Activated T-cell treated with anti-CD3 and anti-CD28 coated beads for 48 hours (primary cell): ENCODE data around the gene BCAR3.
"Not testable (repeated sequence)": the region's sequence is repeated elsewhere in the genome, so short reads cannot be mapped to it uniquely, and the experiment has no call there.

Source experiments
- DNase-seq: peaks from one replicate; pipeline ENCODE4 v3.0.0-alpha.2; 2020; ENCODE audit warnings: low read depth

BCAR3 gene

DNA sequence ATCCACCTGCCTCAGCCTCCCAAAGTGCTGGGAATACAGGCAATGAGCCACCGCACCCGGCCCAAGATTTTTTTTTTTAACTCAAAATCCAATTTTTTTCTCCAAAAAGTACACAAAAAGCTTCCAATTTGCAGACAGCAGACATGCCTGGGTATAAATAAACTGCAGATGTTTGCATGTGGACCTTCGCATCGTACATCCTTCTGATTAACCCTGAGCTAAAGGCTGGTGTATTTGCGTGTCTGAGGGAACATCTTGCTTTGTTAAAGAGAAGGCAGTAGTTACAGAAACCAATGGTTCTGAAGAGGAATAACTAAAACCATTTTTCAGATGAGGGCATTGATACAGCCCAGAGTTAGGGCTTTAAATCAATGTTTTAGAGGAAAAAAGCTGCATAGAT, 12.7 kb downstream of the BCAR3 start:
- DNase-seq: no peak

DNA sequence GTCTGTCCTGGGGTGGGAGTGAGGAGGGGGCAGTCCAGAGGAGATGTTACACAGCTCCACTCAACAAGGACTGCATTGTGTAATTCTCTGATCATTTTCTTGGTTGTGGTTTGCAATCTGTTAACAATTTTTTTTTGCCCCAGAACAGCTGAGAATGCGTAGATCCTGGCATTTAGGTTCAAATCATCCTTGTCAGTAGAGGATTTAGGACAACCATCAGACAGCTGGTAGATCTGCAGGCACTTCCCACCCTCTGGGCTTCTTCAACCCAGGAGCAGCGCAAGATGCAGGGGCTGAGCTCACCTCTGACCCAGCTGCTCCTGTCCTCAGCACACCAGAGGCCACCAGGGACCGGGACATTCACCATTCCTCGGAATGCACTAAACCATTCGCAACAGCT, 13.5 kb downstream of the BCAR3 start:
- no peak for DNase-seq

DNA sequence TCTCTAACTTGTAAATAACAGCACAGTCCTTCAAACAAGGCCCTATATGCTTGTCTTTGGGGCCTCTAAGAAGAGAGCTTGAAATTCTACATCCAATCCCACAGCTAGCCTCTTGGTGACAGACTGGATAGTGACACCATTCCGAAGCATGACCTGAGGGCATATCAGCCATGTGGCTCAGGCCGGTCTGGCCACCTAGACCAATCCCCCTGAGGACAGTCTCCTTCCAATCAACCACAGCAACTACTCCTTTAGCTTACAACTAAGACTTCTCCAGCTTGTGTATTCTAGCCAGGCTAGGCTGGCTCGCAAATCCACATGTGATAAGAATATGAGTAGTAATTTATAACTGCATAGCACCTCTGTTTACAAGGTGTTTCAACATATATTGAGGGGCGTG, 14.0 kb downstream of the BCAR3 start:
- DNase-seq: no peak

DNA sequence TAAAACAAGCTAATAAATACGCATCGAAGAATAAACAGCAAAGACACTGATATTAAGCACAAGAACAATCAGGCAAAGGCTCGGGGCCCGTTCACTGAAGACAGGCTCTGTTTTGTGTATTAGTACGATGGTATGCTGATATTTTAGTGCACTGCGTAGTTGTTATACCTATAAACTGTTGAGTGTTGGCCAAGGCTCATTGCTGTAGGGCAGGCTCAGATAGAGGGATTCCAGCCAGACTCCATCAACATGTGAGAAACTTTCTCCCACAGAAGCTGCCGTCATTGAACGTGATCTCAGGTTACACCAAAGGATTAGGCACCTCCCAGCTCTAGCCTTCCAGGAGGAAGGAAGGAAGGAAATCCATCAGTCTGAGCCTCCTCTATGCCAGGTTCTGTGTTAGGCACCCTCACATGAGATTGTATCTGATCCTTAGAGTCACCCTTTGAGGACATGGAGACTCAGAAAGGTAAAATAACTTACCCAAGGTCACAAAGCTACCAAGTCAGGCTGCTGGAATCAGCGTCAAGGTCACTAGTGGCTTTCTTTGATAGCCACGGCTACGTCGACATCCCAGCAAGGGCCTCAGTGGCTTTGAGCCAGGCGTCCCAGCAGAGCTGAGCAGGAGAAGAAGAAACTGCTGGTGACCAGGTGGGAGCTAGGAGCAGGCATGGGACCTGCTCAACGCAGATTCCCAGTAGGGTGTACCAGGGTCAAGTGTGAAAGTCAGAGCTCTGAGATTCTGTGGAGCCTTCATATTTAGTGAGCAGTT, 14.8 kb downstream of the BCAR3 start:
- DNase-seq: no peak

DNA sequence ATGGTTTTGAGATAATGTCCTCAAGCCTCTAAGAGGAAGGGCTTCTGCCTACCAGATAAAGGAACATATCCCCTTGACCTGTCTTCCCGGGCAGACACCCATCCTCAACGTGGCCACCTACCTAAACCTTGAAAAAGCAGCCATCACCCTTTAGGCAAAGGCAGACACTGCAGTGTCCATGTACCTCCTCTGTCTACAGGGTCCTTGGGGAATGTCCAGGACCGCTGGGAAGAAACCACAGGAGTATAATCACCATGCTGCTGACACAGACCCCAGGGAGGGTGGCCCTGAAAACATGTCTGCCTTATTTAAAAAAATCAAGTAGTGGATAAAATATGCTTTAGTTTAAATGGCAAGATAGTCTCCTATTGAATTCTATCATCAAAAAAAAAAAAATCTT, 16.6 kb downstream of the BCAR3 start:
- no peak for DNase-seq

DNA sequence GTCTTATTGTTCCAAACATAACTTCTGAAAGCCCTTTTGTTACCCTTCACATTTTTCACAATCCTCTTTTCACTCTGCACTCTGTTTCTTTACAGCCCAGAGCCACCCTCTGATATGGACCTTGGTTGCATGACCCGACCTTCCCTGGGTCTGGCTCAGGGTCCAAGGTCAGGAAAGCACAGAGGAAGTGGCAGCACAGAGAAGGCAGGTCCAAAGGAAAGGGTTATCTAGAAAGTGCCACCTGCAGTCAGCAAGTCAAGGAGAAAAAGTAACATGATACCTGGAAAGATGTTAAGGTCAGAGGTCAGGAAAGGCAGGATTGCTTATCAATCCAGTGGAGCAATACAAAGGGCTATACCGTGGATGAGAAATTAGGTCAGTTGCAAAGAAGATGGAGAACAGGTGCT, 18.4 kb downstream of the BCAR3 start:
- no peak for DNase-seq

DNA sequence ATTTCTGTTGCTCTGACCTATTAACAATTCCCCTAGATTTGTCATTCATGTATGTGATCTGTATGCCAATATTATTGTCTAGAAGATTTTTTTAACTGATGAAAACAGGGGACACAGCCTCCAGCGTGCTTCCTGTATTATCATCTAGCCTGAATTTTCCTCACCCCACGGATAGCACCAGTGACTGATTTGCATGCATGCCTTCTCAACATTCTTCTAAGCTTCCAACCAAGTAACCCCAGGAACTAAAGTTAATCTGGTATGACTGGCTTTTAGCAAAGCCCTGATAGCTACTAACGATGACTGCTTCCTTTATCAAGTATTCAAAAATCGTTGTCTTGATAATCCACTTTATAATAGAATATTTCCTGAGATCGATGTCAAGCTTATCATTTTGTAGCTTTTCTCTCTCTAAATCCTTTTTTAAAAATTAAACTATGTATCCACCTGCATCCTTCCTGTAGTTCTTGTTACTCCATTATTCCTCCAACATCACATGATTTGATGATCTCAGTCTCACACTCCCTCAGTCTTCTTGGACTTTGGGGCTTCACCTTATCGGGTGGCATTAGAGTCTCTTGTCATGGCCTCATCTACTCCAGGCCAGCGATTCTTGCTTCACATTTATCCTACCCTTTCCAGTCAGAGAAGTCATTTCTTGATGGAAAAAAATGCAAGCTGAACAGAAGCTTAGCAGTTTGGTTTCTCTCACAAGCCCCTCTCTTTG, 19.0 kb downstream of the BCAR3 start:
- no peak for DNase-seq

DNA sequence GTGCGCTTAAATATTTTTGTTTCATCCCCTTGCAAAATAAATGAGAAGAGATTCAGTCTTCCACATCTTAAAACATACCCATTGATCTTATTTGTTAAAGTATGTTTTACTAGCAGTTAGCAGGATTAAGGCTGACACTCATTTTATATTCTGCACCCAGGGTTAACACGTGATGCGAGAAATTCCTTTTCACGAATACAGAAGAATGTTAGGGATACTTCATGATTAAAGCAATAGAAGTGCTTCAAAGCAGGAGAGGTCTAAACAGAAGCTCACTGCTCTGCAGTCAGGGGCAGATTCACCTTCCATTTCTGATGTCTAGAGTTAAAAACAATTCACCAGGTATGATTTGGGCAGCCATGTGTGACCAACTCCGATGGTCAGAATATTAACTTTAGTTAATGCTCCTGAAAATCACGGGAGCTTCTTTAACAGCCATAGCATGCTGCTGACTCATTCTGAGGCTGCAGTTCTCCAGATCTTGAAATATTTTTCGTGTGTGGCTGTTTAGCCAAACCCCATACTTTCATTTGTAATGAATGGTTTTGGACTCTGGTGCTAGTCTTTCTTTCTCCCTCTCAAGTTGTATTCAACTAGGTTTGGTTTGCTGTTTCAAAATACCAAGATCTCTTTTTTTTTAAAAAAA, 19.7 kb downstream of the BCAR3 start:
- DNase-seq: no peak

DNA sequence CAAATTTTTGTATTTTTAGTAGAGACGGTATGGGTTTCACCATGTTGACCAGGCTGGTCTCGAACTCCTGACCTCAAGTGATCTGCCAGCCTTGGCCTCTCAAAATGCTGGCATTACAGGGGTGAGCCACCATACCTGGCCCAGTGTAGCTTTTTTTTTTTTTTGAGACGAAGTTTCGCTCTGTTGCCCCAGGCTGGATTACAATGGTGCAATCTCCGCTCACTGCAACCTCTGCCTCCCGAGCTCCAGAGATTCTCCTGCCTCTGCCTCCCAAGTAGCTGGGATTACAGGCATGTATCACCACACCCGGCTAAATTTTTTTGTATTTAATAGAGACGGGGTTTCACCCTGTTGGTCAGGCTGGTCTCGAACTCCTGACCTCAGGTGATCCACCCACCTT, 20.3 kb downstream of the BCAR3 start:
- DNase-seq: not testable (repeated sequence)

DNA sequence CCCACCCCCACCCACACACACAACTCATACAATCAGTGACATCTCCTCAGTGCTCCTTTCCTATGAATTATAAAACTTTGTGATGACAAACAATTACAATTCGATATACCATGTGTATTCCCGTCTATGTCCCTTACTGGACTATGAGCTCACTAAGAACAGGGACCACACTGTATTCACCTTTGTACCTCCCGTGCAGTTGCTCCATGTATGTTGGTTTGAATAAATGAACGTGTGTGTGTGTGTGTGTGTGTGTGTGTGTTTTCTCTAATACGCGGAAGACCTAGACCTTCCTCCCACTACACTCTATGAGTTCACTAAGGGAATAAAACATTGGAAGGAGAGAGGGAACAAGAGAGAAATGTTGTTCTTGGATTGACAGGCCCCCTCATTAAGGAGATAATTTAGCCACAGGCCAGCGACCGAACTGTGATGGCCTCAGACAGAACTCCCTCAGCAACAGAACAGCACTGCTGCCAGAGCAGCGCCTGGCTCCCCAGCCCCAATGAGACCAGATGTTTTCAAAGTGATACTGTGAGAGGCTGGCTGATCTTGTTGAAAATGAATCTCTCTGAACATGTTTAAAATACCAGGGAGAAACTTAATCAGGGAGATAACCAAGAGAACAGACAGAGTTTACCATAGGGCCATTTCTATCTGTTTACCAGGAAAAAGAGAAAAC, 21.7 kb downstream of the BCAR3 start:
- DNase-seq: no peak

DNA sequence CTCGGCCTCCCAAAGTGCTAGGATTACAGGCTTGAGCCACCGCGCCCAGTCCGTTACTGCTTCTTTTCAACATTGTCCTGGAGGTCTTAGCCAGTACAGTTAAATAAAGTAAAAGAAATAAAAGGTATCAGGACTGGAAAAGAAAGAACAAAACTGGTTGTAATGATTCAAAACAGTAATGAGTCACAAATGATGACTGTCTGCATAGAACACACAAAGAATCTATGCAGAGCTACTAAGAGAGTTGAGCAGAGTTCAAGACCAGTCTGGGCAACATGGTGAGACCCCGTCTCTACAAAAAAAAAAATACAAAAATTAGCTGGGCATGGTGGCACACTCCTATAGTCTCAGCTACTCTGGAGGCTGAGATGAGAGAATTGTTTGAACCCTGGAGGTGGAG, 23.4 kb downstream of the BCAR3 start:
- DNase-seq: no peak

DNA sequence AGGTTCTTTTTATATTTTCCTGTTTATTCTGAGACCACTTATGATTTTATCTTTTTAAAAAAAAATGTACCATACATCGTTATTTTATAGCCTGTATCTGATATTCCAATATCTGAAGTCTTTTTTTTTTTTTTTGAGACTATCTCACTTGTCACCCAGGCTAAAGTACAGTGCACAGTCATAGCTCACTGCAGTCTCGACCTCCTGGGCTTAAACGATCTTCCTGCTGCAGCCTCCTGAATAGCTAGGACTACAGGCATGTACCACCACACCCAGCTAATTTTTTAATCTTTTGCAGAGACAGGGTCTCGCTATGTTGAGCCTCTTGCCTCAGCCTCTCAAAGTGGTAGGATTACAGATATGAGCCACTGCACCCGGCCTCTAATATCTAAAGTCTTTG, 25.1 kb downstream of the BCAR3 start:
- no peak for DNase-seq

DNA sequence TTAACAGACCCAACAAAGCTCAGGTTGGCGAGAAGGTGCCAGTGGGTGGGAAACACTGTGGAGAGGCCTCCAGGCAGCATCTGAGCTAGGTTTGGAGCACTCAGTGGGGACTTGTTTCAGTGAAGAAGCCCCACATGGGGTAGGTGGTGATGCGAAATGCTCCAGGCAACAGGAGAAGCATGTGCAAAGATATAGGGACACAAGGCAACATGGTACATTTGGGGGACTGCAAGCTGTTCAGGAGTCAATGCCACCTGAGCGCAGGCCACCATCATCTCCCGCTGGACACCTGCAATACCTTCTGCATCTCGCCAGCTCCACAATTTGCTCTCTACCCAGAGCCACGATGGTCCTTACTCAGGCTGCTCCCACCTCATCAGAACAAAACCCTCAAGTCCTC, 28.0 kb downstream of the BCAR3 start:
- no peak for DNase-seq

DNA sequence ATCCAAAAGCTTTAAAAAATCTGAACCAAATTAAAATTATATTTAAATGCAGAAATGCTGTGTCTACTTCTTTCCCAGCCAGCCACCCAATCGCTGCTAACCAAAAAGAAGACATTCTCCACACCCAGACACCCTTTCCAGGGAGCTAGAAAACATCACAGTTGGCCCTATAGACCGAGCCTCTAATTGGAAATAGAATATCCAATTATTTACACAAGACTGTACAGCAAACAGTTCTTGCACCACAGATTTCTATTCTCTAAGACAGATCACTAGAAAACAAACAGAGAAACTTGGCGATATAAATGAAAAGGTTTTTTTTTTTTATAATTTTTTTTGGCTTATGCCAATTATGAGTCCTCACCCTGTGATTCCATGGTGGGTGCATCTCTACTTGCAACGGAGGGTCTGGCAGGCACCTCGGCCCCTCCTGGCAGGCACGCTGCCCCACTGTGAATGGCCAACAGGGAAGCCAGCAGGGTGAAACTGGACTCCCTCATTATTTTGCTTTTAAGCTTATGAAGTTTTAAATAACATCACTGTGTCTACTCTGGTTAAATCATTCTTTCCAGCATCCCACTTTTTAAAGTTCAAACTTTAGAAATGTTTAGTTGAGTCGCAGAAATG, 29.2 kb downstream of the BCAR3 start:
- no peak for DNase-seq

DNA sequence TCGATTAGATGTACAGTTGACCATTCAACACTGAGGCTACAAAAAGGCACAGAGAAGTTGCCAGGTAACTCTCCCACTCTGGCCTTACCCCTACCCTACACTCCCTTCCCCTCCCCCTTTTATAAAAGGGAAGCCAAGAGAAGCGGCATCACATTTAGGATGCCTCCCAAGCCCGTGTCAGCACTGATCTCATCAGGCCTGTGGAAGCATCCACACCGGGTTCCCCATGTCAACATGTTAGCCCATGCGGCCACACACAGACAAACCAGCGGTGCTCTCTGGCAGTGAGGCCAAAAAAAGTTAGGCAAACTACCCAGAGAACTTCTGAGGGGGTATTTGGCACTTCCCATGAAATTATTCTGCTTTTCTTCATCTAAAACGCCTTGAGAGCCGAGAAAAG, 29.9 kb downstream of the BCAR3 start:
- no peak for DNase-seq

DNA sequence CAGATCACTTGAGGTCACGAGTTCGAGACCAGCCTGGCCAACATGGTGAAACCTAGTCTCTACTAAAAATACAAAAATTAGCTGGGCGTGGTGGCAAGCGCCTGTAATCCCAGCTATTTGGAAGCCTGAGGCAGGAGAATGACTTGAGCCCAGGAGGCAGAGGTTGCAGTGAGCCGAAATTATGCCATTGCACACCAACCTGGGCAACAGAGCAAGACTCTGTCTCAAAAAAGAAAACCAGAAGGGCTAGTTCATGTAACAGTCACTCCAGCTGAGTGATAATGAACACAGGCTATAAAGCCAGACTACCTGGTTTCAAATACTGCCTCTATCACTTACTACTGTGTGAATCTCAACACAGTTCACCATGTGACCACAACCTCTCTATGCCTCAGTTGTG, 31.5 kb downstream of the BCAR3 start:
- DNase-seq: not testable (repeated sequence)

DNA sequence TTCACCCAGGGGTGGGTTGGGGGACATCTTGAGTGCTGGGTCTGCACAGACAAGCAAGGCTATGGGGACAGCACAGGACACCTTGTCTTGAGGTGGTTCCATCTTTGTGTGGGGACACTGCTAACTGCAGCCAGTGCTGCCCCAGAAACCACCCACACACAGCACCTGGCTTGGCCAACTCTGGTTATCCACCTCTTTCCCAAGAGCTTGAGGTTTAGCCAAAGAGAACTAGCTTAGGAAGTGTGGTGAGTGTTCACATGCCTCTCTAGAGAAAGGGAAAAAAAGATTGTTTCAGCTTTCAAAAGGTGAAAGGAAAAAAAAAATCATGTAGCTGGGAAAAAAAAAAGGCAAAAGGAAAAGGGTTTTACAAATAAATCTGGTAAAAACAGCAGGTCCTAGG, 32.4 kb downstream of the BCAR3 start:
- no peak for DNase-seq

DNA sequence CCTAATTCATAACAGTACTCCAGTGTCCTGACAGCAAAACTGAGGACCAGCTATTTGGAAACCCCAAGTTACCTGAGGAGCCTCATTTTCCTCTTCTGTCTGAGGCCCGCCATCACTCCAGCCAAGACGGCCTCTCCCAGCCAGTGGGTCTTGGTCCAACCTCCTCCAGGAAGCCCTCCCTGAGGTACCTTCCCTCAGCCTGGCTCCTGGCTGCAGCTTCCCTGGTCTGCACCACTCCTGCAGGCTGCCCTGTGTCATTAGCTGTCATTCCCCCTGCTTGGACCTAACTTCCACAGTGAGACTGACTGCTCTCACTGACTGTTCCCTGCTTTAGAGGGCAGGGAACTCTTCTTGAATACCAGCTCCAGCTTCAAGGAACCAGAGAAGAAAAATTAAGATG, 33.0 kb downstream of the BCAR3 start:
- DNase-seq: no peak

DNA sequence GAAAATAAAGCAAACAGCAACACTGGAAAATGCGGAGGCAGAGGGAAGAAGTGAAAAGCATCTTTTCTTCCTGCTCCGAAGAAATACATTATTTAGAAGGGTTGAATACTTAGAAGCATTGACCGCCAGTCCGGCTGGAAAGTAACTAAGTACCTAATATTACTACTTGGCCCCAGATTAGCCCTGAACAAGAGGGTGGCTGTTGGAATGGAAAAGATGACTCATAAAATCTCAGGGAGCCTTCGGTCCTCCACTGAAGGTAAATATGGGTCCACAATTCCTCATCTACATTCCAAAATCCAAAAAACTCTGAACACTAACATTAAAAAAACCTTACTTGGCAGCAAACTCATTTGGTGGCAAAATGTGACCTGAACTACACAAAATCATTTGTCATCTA, 40.1 kb downstream of the BCAR3 start:
- DNase-seq: no peak

DNA sequence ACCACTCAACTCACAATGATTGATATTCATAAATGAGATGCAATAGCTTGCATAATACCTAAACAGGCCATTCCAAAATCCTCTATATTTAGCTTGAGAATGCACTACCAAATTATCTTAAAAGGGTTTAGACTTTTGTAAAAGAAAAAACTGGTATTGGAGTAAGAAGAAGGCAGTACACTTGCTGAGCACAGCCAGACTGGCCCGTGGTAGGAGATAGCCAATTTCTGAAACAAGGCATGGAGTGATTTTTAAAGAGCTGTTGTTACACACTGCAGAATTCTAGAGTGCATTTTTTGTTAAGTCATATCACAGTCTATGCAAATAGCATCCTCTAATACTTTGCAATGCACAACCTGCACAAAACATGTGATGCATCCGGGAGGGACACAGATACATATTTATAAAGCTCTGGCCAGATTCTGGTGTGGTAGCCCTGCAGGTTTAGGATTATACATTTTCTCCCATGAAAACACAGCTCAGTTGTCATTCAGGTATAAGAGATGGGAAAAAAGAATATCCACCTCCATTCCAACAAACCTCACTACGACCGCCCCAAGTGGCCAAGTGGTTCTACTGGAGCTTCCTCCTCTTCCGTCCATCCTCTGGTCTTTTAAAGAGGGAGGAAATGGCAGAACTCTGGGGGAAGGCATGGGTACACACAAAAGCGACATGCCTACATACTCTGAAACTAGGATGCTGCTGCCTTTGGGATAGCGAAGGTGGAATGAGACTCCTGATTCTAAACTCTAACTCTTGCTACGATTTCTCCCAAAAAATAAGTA, 40.8 kb downstream of the BCAR3 start:
- DNase-seq: no peak

DNA sequence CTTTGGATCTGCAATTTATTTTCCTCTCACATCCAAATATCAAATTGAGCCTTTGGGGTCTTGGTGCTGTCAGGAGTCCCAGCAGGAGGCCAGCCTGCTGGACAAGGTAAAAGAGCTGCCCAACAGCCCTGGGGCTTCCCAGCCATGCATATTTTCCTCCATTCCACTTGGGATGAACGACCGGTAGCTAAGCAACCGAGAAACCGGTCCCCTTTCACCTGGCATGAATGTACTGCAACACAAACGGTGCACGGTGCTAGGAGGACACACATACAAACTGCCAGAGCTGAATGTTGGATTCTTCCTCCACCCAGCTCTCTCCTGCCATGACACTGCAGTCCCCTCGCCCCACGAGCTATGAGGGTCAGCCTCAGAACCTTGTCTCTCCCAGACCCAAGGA, 42.7 kb downstream of the BCAR3 start:
- no peak for DNase-seq
